Activated CD4-positive, alpha-beta memory T cell treated with anti-CD3 and anti-CD28 coated beads, Interleukin-2, amount 10 ng/mL, durations not matched to agents 7 days and 5 days (primary cell): Measurements from ENCODE around the gene NTSR1. TPM values are rescaled to one million over a fixed set of nuclear protein-coding genes. Genes with fewer than 3 reads are reported as not detected.

Source experiments
- CTCF ChIA-PET: fragments of 350-600 bp; sonication (Branson Sonifier 250); formaldehyde crosslinking; loops from one replicate; lab custom pipeline; 2021; ENCODE audit warnings: antibody characterized with exemption, inconsistent platforms; lab: Charles Lee
- POLR2A ChIA-PET: fragments of 350-600 bp; sonication (Branson Sonifier 250); formaldehyde crosslinking; loops from one replicate; lab custom pipeline; 2021; ENCODE audit warnings: antibody characterized with exemption; lab: Charles Lee
- DNase-seq: peaks from one replicate; pipeline ENCODE4 v3.0.0-alpha.2; 2020
- H3K27ac Mint-ChIP-seq: one replicate; pipeline ENCODE4 v1.8.0; 2021; ENCODE audit warnings: mild to moderate bottlenecking, mixed read lengths
- H3K27me3 Mint-ChIP-seq: one replicate; pipeline ENCODE4 v1.8.0; 2021; ENCODE audit warnings: mixed read lengths
- H3K36me3 Mint-ChIP-seq: one replicate; pipeline ENCODE4 v1.8.0; 2021; ENCODE audit warnings: low read depth, mixed read lengths
- H3K4me1 Mint-ChIP-seq: one replicate; pipeline ENCODE4 v1.8.0; 2021; ENCODE audit warnings: mixed read lengths
- H3K4me3 Mint-ChIP-seq: one replicate; pipeline ENCODE4 v1.8.0; 2021; ENCODE audit warnings: mild to moderate bottlenecking, mixed read lengths
- H3K9me3 Mint-ChIP-seq: one replicate; pipeline ENCODE4 v1.8.0; 2021; ENCODE audit warnings: mixed read lengths
- total RNA-seq, 2 experiments: library from RNA; stranded (reverse); gene quantifications; one replicate each; pipeline ENCODE4 v1.2.3, GENCODE V29; 2021

Gene NTSR1
- total RNA-seq, 2 experiments from 2014 or later: not detected

DNA sequence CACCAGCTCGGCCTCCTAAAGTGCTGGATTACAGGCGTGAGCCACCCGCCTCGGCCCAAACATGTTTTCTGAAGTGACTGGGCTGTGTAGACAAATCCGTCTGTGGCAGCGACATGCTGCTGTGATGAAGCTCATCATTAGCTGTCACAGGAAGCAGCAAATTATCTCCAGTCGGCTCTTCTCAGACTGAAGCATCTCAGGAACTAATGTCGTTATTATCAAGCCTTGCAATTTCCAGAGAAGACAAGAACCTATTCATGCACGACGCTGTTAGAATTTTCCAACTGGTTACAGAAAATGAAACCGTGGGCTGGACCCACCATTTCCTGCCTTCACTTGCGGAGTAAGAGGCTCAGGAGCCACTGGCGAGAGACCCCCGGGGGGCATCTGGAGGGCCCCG, 17.1 kb upstream of the NTSR1 start:
- POLR2A ChIA-PET: interaction anchor here (1.3 kb wide), 1 partner anchor 8 kb away, joined by 3 read pairs; no protein-coding TSS in a partner anchor
- CTCF ChIA-PET: no interaction called here

DNA sequence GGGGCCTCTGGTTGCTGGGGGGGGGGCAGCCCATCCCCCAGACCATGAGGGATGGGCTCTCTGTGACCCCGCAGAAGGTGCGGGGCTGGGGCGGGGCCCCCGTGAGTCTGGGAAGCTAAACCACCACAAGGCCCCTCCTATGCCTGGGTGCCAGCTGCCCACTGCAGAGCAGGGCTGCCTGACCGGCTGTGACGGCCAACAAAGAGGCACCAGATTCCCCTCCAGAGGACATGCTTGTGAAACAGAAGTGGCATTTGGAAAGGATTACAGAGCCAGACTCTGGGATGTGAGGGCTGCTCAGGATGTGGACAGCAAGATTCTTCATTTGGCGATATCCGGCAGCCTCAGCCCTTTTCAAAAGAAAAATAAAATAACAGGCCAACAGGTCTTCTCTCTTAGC, 16.5 kb upstream of the NTSR1 start:
- ChIA-PET CTCF (no interaction called here), POLR2A (interaction anchor here (1.3 kb wide), 1 partner anchor 9 kb away, joined by 3 read pairs; no protein-coding TSS in a partner anchor)
- Mint-ChIP-seq H3K27me3 (peaks cover 7% of the 10 kb centered on the region), H3K4me1 (peaks cover 2% of the 10 kb centered on the region), H3K27ac (no peak overlapping the region), H3K9me3 (no peaks in the 10 kb centered on the region), H3K4me3 (no peak overlapping the region), H3K36me3 (no peaks in the 10 kb centered on the region)
- DNase-seq: no peak

More for the DNA sequence above, 17.1 kb upstream of the NTSR1 start:
- no peak for DNase-seq
- H3K27ac Mint-ChIP-seq: no peak overlapping the region
- no peak overlapping the region for H3K4me3 Mint-ChIP-seq
- no peaks in the 10 kb centered on the region for H3K36me3 Mint-ChIP-seq
- H3K27me3 Mint-ChIP-seq: peaks cover 7% of the 10 kb centered on the region
- H3K4me1 Mint-ChIP-seq: peaks cover 4% of the 10 kb centered on the region
- no peaks in the 10 kb centered on the region for H3K9me3 Mint-ChIP-seq

DNA sequence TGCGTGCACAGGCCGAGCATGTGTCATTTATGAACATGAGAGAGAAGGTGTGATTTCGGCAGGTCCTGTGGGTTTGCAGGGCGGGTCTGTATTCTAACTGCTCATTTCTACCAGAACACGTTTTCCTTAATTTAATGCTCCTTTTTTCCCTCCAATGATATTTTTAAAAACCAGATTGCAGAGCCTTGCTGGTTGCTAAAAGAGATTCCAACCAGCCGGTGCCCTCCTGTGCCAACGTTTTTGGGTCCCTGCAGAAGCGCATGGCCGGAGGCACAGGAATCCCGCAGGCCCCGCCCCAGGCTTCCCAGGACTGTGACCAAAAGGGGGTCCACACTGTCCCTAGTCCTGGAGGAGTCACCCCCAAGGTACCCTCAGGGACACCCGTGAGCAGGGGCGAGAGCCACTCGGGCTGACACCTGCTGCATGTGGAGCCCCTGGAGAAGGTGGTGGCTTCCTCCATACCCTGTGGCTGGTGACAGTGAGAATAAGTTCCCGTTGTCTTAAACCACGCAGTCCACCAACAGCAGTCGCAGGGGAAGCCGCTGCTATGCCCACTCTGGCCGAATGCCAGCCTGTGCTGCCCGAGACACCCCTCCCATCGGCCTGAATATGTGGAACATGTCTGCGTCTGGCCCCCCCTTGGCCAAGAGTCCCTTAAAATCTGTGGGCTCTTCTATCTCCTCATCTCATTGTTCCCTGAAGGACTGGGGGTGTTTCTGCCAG, 15.7 kb upstream of the NTSR1 start:
- H3K4me3 Mint-ChIP-seq: no peak overlapping the region
- ChIA-PET POLR2A (no interaction called here), CTCF (no interaction called here)
- H3K4me1 Mint-ChIP-seq: peaks cover 2% of the 10 kb centered on the region
- H3K27ac Mint-ChIP-seq: no peak overlapping the region
- DNase-seq: no peak
- no peaks in the 10 kb centered on the region for H3K36me3 Mint-ChIP-seq
- H3K9me3 Mint-ChIP-seq: no peaks in the 10 kb centered on the region
- peaks cover 7% of the 10 kb centered on the region for H3K27me3 Mint-ChIP-seq

DNA sequence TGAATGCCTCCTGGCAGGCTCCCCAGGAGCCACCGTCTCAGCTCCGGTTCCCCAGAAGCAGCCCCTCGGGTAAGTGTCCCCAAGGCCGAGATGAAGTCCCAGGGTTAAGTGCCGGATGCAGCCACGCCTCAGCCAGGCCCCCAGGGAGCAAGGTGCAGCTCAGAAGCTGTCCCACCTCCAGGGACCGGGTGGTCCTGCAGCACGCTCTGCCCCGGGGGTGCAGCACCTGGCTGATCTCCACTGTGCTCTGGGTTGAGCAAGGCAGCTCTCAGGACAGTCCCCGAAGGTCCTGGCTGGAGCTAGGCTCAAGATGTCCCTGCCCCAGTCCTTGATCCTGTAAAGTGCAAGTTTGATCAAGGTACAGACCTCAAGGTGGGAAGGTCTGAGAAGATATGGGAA, 15.1 kb upstream of the NTSR1 start:
- ChIA-PET POLR2A (no interaction called here), CTCF (no interaction called here)
- no peak for DNase-seq
- H3K4me1 Mint-ChIP-seq: peaks cover 2% of the 10 kb centered on the region
- no peaks in the 10 kb centered on the region for H3K36me3 Mint-ChIP-seq
- no peak overlapping the region for H3K27ac Mint-ChIP-seq
- no peak overlapping the region for H3K4me3 Mint-ChIP-seq
- H3K9me3 Mint-ChIP-seq: no peaks in the 10 kb centered on the region
- peaks cover 7% of the 10 kb centered on the region for H3K27me3 Mint-ChIP-seq

DNA sequence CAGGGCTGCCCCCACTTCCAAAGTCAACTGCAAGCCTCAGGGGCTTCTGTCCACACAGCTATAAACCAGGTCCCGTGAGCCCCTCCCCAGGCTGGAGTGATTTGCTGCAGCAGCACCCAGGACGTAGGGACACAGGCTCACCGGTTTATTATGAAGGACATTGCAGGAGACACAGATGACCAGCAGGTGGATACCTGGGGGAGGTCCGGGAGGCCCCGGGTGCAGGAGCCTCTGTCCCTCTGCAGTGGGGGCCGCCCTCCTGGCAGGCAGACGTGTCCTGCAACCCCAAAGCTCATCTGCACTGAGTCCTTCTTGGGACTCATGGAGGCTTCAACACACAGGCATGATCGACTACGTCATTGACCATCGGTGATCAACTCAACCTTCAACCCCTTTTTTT, 14.5 kb upstream of the NTSR1 start:
- peaks cover 7% of the 10 kb centered on the region for H3K27me3 Mint-ChIP-seq
- DNase-seq: no peak
- no peak overlapping the region for H3K27ac Mint-ChIP-seq
- ChIA-PET CTCF (no interaction called here), POLR2A (no interaction called here)
- peaks cover 2% of the 10 kb centered on the region for H3K4me1 Mint-ChIP-seq
- no peak overlapping the region for H3K4me3 Mint-ChIP-seq
- H3K36me3 Mint-ChIP-seq: no peaks in the 10 kb centered on the region
- no peaks in the 10 kb centered on the region for H3K9me3 Mint-ChIP-seq

DNA sequence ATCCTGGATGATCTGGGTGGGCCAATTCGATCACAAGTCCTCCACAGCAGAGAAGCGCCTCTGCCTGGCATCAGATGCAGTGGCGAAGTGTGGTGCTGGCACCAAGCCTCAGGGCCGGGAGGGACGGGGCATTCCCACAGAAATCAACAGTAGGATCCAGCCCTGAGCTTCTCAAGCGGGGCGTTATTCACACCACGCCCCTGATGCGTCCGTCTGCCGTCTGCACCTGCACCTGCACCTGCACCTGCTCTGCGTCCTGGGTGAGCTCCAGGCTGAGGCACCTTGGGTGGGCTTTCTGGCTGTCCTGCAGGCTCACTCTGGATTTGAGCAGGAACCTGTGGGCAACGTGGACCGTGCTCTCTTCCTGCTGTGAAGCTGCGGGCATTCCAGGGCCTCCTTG, 13.8 kb upstream of the NTSR1 start:
- Mint-ChIP-seq H3K27ac (no peak overlapping the region), H3K9me3 (no peaks in the 10 kb centered on the region), H3K36me3 (no peaks in the 10 kb centered on the region), H3K27me3 (peaks cover 7% of the 10 kb centered on the region), H3K4me1 (peaks cover 2% of the 10 kb centered on the region), H3K4me3 (no peak overlapping the region)
- ChIA-PET CTCF (no interaction called here), POLR2A (no interaction called here)
- DNase-seq: no peak

DNA sequence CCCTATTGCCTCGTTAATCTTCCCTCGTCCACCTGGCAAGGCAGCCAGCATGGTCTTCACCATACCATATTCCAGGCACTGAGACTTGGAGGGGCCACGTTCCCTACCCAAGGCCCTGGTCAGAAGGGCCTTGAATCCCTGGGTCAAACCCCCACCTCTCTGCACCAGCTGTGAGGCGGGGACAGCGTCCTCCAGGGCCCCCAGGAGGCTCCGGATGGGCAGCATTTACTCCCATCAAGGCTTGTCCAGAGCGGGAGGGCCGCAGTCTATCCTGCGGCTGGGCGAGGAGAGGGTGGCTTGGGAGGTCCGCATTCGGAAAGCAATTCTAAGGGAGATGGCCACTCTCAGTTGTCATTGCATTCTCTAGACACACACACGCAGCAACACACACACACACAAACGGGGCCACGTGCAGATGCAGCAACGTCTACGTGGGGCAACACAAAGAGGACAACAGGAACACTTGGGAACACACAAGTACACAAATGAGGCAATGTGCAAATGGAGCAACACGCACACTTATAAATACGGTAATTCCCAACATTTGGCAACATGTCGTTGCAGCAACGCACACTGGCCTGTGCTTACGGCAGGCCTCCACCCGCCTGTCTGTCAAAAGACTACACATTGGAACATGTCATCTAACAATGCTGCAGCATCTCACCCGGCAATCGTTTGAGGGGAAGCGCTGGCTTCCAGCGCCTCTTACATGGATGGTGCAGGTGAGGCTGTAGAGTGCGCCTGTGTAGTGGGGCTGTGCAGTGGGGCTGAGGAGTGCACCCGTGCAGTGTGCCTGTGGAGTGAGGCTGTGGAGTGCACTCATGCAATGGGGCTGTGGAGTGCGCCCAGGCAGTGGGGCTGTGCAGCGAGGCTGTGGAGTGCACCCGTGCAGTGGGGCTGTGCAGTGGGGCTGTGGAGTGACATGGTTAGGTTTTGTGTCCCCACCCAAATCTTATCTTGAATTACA, 12.9 kb upstream of the NTSR1 start:
- H3K27me3 Mint-ChIP-seq: peaks cover 7% of the 10 kb centered on the region
- CTCF ChIA-PET: no interaction called here

GRCh38 chr20:62696434-62696957, 12.1 kb upstream of the NTSR1 start:
- Mint-ChIP-seq H3K9me3 (no peaks in the 10 kb centered on the region), H3K27me3 (peaks cover 11% of the 10 kb centered on the region), H3K4me1 (peaks cover 2% of the 10 kb centered on the region), H3K36me3 (no peaks in the 10 kb centered on the region), H3K27ac (no peak overlapping the region), H3K4me3 (no peak overlapping the region)
- POLR2A ChIA-PET: no interaction called here
- CTCF ChIA-PET: no interaction called here
- no peak for DNase-seq

More for the DNA sequence above, 12.9 kb upstream of the NTSR1 start:
- POLR2A ChIA-PET: no interaction called here
- Mint-ChIP-seq H3K4me3 (no peak overlapping the region), H3K36me3 (no peaks in the 10 kb centered on the region), H3K4me1 (peaks cover 2% of the 10 kb centered on the region), H3K27ac (no peak overlapping the region), H3K9me3 (no peaks in the 10 kb centered on the region)
- no peak for DNase-seq

DNA sequence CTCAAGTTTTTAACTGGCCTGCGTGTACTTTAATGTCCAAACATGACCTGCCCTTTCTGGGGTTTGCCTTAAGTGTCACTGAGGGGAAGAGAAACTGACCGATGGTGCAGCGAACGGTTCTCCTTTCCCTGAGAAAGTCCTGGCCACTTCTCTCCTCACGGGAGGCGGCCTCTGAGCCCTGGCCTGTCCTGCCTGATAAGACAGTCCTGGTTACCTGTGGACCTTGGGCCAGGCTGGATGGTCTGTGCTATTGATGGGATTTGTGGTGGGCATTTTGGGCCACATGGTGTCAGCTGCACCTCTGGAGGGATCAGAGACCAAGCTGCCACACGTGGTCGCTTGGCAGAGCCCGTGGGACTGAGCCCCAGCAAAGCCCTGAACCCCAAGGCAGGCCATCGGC, 11.6 kb upstream of the NTSR1 start:
- Mint-ChIP-seq H3K27ac (no peak overlapping the region), H3K27me3 (peaks cover 9% of the 10 kb centered on the region), H3K36me3 (no peaks in the 10 kb centered on the region), H3K4me1 (peaks cover 2% of the 10 kb centered on the region), H3K4me3 (no peak overlapping the region), H3K9me3 (no peaks in the 10 kb centered on the region)
- CTCF ChIA-PET: no interaction called here
- no peak for DNase-seq
- POLR2A ChIA-PET: no interaction called here

DNA sequence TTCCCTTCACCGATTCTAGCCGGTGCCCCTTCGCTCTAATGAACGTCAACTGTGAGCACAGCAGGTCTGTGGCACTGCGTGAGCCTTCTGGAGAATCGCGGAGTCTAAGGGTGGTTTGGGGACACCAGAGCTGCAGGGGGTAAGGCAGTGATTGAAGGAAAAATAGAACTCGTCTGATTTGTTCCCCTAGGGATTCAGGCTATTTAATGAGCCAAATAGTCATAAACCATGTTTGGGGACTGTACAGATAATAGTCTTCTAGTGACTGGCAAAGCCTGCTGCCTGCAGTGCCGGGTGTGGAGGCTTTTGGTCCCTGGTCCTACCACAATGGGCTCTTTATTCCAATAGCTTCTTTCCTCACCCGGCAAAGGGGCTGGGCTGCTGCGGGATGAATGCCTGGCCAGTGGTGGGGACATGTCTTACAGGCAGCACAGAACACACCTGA, 11.1 kb upstream of the NTSR1 start:
- Mint-ChIP-seq H3K4me1 (peaks cover 2% of the 10 kb centered on the region), H3K36me3 (no peaks in the 10 kb centered on the region), H3K27me3 (peaks cover 11% of the 10 kb centered on the region), H3K9me3 (no peaks in the 10 kb centered on the region), H3K4me3 (no peak overlapping the region), H3K27ac (no peak overlapping the region)
- DNase-seq: no peak
- POLR2A ChIA-PET: no interaction called here
- CTCF ChIA-PET: no interaction called here

GRCh38 chr20:62698231-62698630, 10.4 kb upstream of the NTSR1 start:
- H3K4me1 Mint-ChIP-seq: peaks cover 2% of the 10 kb centered on the region
- no peak overlapping the region for H3K27ac Mint-ChIP-seq
- peaks cover 9% of the 10 kb centered on the region for H3K27me3 Mint-ChIP-seq
- H3K9me3 Mint-ChIP-seq: no peaks in the 10 kb centered on the region
- H3K4me3 Mint-ChIP-seq: no peak overlapping the region
- ChIA-PET CTCF (no interaction called here), POLR2A (no interaction called here)
- no peaks in the 10 kb centered on the region for H3K36me3 Mint-ChIP-seq
- no peak for DNase-seq

DNA sequence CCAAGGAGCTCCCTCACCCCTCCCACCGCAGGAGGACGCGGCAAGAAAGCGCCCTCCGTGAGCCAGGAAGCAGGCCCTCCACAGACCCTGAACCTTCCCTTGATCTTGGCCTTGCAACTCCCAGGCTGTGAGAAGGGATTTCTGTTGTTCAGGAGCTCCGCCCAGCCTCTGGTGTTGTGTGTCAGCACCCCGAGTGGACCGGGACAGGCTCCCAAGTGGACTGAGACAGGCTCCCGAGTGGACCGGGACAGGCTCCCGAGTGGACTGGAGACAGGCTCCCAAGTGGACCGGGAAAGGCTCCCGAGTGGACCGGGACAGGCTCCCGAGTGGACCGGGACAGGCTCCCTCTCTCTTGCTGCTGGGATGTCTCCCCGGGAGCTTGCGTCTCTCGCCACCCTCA, 9.3 kb upstream of the NTSR1 start:
- Mint-ChIP-seq H3K9me3 (no peaks in the 10 kb centered on the region), H3K4me1 (peaks cover 9% of the 10 kb centered on the region), H3K36me3 (no peaks in the 10 kb centered on the region), H3K27me3 (peaks cover 9% of the 10 kb centered on the region), H3K27ac (no peak overlapping the region), H3K4me3 (no peak overlapping the region)
- ChIA-PET POLR2A (no interaction called here), CTCF (no interaction called here)
- no peak for DNase-seq

DNA sequence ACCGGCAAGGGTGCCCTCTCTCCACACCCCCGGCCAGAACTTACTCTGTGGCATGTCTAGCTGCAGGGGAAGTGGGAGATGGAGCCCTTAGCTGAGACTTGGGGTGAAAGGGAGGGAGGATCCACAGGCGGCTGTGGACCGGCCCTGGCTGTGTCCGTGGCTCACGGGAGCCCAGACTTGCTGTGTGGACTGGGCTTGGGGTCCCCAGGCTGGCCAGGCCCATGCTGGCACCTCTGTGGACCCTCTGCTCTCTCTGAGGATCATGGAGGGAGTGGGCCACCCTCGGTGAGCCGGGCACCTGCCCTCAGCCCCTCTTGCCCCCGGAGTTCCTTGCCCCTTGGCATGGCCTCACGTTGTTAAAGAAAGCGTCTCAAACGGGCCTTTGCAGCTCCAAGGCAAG, 8.9 kb upstream of the NTSR1 start:
- no peaks in the 10 kb centered on the region for H3K9me3 Mint-ChIP-seq
- H3K4me1 Mint-ChIP-seq: peaks cover 12% of the 10 kb centered on the region
- no peak overlapping the region for H3K27ac Mint-ChIP-seq
- no peaks in the 10 kb centered on the region for H3K36me3 Mint-ChIP-seq
- ChIA-PET CTCF (no interaction called here), POLR2A (no interaction called here)
- DNase-seq: no peak
- peaks cover 9% of the 10 kb centered on the region for H3K27me3 Mint-ChIP-seq
- no peak overlapping the region for H3K4me3 Mint-ChIP-seq
